ENCODE data around the gene RPL38. TPM values are rescaled to one million over a fixed set of nuclear protein-coding genes. Genes with fewer than 3 reads are reported as not detected.

Gene RPL38
- total RNA-seq, 1 donor from 2014 or later = 600 TPM

GRCh38 chr17:74176546-74177001 is 26.9 kb upstream of the RPL38 start:
- Mint-ChIP-seq H3K27me3 (ENCODE audit: unreplicated experiment) (peaks cover 3% of the 10 kb centered on the region), H3K27ac (ENCODE audit: unreplicated experiment) (peak overlapping the region; percentile 48), H3K4me3 (ENCODE audit: unreplicated experiment) (no peak overlapping the region), H3K4me1 (ENCODE audit: low read depth, unreplicated experiment) (peaks cover 29% of the 10 kb centered on the region), H3K36me3 (ENCODE audit: unreplicated experiment) (no peaks in the 10 kb centered on the region), H3K9me3 (ENCODE audit: unreplicated experiment) (peaks cover 3% of the 10 kb centered on the region)
- peak; percentile 87 for DNase-seq
- TF ChIP-seq CTCF (IDR thresholded peaks at IDR 0.05; ENCODE audit: partially characterized antibody, unreplicated experiment) = peak; percentile 73

- Mint-ChIP-seq H3K9me3 (ENCODE audit: unreplicated experiment) (peaks cover 5% of the 10 kb centered on the region), H3K27me3 (ENCODE audit: unreplicated experiment) (peaks cover 2% of the 10 kb centered on the region), H3K4me3 (ENCODE audit: unreplicated experiment) (no peak overlapping the region)
Observed at GRCh38 chr17:74177018-74177450, 26.4 kb upstream of the RPL38 start.

GRCh38 chr17:74179576-74179975 is 23.9 kb upstream of the RPL38 start:
- H3K9me3 Mint-ChIP-seq (ENCODE audit: unreplicated experiment) = peaks cover 5% of the 10 kb centered on the region
- no peak for DNase-seq
- TF ChIP-seq CTCF (IDR thresholded peaks at IDR 0.05; ENCODE audit: partially characterized antibody, unreplicated experiment) = no peak
- no peaks in the 10 kb centered on the region for H3K36me3 Mint-ChIP-seq (ENCODE audit: unreplicated experiment)
- H3K27ac Mint-ChIP-seq (ENCODE audit: unreplicated experiment) = no peak overlapping the region
- H3K27me3 Mint-ChIP-seq (ENCODE audit: unreplicated experiment) = peaks cover 2% of the 10 kb centered on the region
- H3K4me3 Mint-ChIP-seq (ENCODE audit: unreplicated experiment) = no peak overlapping the region
- H3K4me1 Mint-ChIP-seq (ENCODE audit: low read depth, unreplicated experiment) = peaks cover 32% of the 10 kb centered on the region

More at GRCh38 chr17:74177018-74177450, 26.4 kb upstream of the RPL38 start:
- H3K36me3 Mint-ChIP-seq (ENCODE audit: unreplicated experiment) = no peaks in the 10 kb centered on the region
- DNase-seq = no peak
- H3K27ac Mint-ChIP-seq (ENCODE audit: unreplicated experiment) = peak overlapping the region; percentile 48
- TF ChIP-seq CTCF (IDR thresholded peaks at IDR 0.05; ENCODE audit: partially characterized antibody, unreplicated experiment) = no peak
- peaks cover 34% of the 10 kb centered on the region for H3K4me1 Mint-ChIP-seq (ENCODE audit: low read depth, unreplicated experiment)

GRCh38 chr17:74180336-74180735 is 23.1 kb upstream of the RPL38 start:
- TF ChIP-seq CTCF (IDR thresholded peaks at IDR 0.05; ENCODE audit: partially characterized antibody, unreplicated experiment) = no peak
- Mint-ChIP-seq H3K27me3 (ENCODE audit: unreplicated experiment) (peaks cover 2% of the 10 kb centered on the region), H3K27ac (ENCODE audit: unreplicated experiment) (no peak overlapping the region), H3K4me3 (ENCODE audit: unreplicated experiment) (no peak overlapping the region), H3K36me3 (ENCODE audit: unreplicated experiment) (no peaks in the 10 kb centered on the region), H3K9me3 (ENCODE audit: unreplicated experiment) (peaks cover 5% of the 10 kb centered on the region), H3K4me1 (ENCODE audit: low read depth, unreplicated experiment) (peaks cover 30% of the 10 kb centered on the region)
- DNase-seq = no peak

- no peak for DNase-seq
- peaks cover 2% of the 10 kb centered on the region for H3K27me3 Mint-ChIP-seq (ENCODE audit: unreplicated experiment)
- H3K4me3 Mint-ChIP-seq (ENCODE audit: unreplicated experiment) = peak overlapping the region; percentile 15
- H3K4me1 Mint-ChIP-seq (ENCODE audit: low read depth, unreplicated experiment) = peaks cover 34% of the 10 kb centered on the region
- peaks cover 5% of the 10 kb centered on the region for H3K9me3 Mint-ChIP-seq (ENCODE audit: unreplicated experiment)
- TF ChIP-seq CTCF (IDR thresholded peaks at IDR 0.05; ENCODE audit: partially characterized antibody, unreplicated experiment) = no peak
- H3K27ac Mint-ChIP-seq (ENCODE audit: unreplicated experiment) = peak overlapping the region; percentile 28
- H3K36me3 Mint-ChIP-seq (ENCODE audit: unreplicated experiment) = no peaks in the 10 kb centered on the region
Observed at GRCh38 chr17:74181341-74181740, 22.1 kb upstream of the RPL38 start.
